ENCODE results near the gene NLRP4. TPM values are rescaled to one million over a fixed set of nuclear protein-coding genes. Genes with fewer than 3 reads are reported as not detected.

Gene NLRP4
- total RNA-seq (not detected), polyA plus RNA-seq (not detected)

DNA sequence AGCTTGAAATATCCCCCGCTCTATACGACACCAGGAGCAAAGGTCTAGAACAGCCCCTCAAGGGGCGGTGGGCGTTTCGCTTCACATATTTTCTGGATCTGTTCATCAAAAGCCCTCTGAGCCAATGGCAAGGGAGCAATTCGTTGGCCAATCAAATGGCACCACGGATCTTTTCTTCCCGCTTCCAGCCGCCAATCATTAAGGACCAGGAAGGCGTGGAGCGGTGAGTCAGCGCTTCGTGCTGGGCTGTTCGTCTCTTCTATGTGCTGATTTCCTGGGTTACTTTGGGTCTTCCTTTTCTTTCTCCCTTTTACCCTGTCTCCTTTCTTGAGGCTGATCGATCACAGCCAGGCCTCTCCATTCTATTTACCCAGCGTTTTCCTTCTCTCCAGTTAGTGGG is at the start of gene NLRP4:
Gene NLRP4 (plus strand): TSS at position 201 of the 400 bp plus-strand sequence. CDS start 15,541 bp downstream, outside the sequence.
- Histone ChIP-seq H3K4me3 (no peak within 1 kb of the TSS), H3K9me3 (no peaks in the 10 kb centered on the region), H3K27ac (no peak within 1 kb of the TSS), H3K27me3 (peaks cover 0 to 9% (median under 1%) of the 10 kb centered on the region in 4 donors), H3K36me3 (no peaks in the 10 kb centered on the region), H3K4me1 (no peaks in the 10 kb centered on the region)
- DNase-seq (no peak), ATAC-seq (no peak), FAIRE-seq (no peak)
- intact Hi-C loops (cut with DNase I): no loop called here
- WGBS, 2 donors: 78 to 85% methylated on average over 16 of the region's 16 CpGs
- TF ChIP-seq CTCF (IDR thresholded peaks at IDR 0.05): no peak

DNA sequence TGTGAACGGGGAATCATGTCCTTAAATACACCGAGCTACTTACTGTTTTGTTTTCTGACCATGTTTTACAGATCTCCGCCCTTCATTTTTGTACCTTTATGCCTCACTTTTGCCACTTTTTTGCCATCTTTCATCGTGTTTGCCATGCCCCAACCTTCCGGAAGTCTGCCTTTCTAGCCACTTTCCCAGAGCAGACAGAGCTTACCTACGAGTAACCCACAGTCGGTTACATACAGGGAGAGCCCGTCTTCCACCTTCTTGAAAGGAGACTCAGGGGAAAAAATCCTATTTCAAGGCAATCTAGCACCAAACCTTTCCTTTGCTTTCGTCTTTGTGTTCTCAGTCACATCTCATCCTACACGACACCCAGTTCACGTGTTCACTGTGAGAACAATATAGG is 41.3 kb upstream of the NLRP4 start:
- DNase-seq (no peak), ATAC-seq (no peak), FAIRE-seq (no peak)
- no peaks in the 10 kb centered on the region for H3K9me3 ChIP-seq
- WGBS, 2 donors: 84 to 90% methylated on average over 11 of the region's 11 CpGs
- intact Hi-C loops (cut with DNase I): no loop called here
- H3K27me3 ChIP-seq: no peaks in the 10 kb centered on the region
- no peaks in the 10 kb centered on the region for H3K36me3 ChIP-seq
- H3K27ac ChIP-seq: no peak overlapping the region
- no peak for TF ChIP-seq CTCF (IDR thresholded peaks at IDR 0.05)
- no peaks in the 10 kb centered on the region for H3K4me1 ChIP-seq
- no peak overlapping the region for H3K4me3 ChIP-seq

GRCh38 chr19:55801416-55801815 is 34.9 kb upstream of the NLRP4 start:
- Histone ChIP-seq H3K27me3 (no peaks in the 10 kb centered on the region), H3K36me3 (no peaks in the 10 kb centered on the region), H3K27ac (no peak overlapping the region), H3K9me3 (no peaks in the 10 kb centered on the region), H3K4me3 (no peak overlapping the region), H3K4me1 (no peaks in the 10 kb centered on the region)
- FAIRE-seq: no peak
- 52 to 66% methylated on average over 7 of the region's 7 CpGs for WGBS, 2 donors
- intact Hi-C loops (cut with DNase I): no loop called here
- no peak for ATAC-seq
- DNase-seq: no peak
- TF ChIP-seq CTCF (IDR thresholded peaks at IDR 0.05): no peak

DNA sequence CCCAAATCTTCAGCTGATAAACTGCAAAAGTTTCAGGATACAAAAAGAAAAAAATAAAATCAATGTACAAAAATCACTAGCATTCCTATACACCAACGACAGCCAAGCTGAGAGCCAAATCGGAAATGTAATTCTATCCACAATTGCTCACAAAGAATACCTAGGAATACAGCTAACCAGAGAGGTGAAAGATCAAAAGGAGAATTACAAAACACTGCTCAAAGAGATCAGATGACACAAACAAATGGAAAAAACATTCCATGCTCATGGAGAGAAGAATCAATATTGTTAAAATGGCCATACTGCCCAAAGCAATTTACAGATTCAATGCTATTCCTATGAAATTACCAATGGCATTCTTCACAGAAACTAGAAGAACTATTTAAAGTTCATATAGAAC is 34.1 kb upstream of the NLRP4 start:
- ATAC-seq: no peak
- intact Hi-C loops (cut with DNase I): no loop called here
- H3K4me1 ChIP-seq: no peaks in the 10 kb centered on the region
- WGBS, 2 donors: 69 to 70% methylated on average over 2 of the region's 2 CpGs
- no peak for TF ChIP-seq CTCF (IDR thresholded peaks at IDR 0.05)
- no peak for DNase-seq
- no peak for FAIRE-seq
- H3K27me3 ChIP-seq: no peaks in the 10 kb centered on the region
- no peak overlapping the region for H3K4me3 ChIP-seq
- H3K9me3 ChIP-seq: no peaks in the 10 kb centered on the region
- no peak overlapping the region for H3K27ac ChIP-seq
- H3K36me3 ChIP-seq: no peaks in the 10 kb centered on the region

- DNase-seq: peak; percentile 61 to 90 (median 72)
- intact Hi-C loops (cut with DNase I): loop anchor here in 2 of 3 donors (5.0 to 10.0 kb wide), 2 partner anchors 107 to 115 kb away; no protein-coding TSS in a partner anchor
These were observed 26.8 kb upstream of the NLRP4 start for GRCh38 chr19:55809381-55810058.

More at GRCh38 chr19:55809381-55810058, 26.8 kb upstream of the NLRP4 start:
- Histone ChIP-seq H3K27ac (no peak overlapping the region), H3K4me1 (no peaks in the 10 kb centered on the region), H3K27me3 (no peaks in the 10 kb centered on the region), H3K9me3 (no peaks in the 10 kb centered on the region), H3K36me3 (no peaks in the 10 kb centered on the region), H3K4me3 (no peak overlapping the region)
- no peak for FAIRE-seq
- peak; percentile 95 to 99 (median 97) for ATAC-seq
- WGBS, 2 donors: 18 to 21% methylated on average over 20 of the region's 20 CpGs
- peak; percentile 15 to 46 (median 36) for TF ChIP-seq CTCF (IDR thresholded peaks at IDR 0.05)

All from pancreas (tissue), 10 donors.